Karpas-422 (cell line): Measurements from ENCODE around the gene RRN3. TPM values are rescaled to one million over a fixed set of nuclear protein-coding genes. Genes with fewer than 3 reads are reported as not detected.
"Not testable (repeated sequence)": the region's sequence is repeated elsewhere in the genome, so short reads cannot be mapped to it uniquely, and the experiment has no call there.

Experiments used
- DNase-seq: peaks from one replicate; pipeline ENCODE4 v3.0.0-alpha.2; 2015
- H2AFZ ChIP-seq: fragments of 200-600 bp; sonication (generic); 2 replicates; pipeline ENCODE4 v1.6.1; 2014; ENCODE audit warnings: antibody characterized with exemption, low read length, mixed read lengths
- H3K27ac ChIP-seq: fragments of 200-600 bp; sonication (generic); 2 replicates; pipeline ENCODE4 v1.5.1; 2014; ENCODE audit warnings: mild to moderate bottlenecking, low read length, moderate library complexity
- H3K27me3 ChIP-seq: fragments of 200-600 bp; sonication (generic); 2 replicates; pipeline ENCODE4 v1.6.1; 2014; ENCODE audit warnings: low read length, mixed read lengths
- H3K36me3 ChIP-seq: fragments of 200-600 bp; sonication (generic); 2 replicates; pipeline ENCODE4 v1.6.1; 2014; ENCODE audit warnings: low read length, mixed read lengths; ENCODE audit not compliant: insufficient read depth
- H3K4me1 ChIP-seq: fragments of 200-600 bp; sonication (generic); 2 replicates; pipeline ENCODE4 v1.6.1; 2014; ENCODE audit warnings: mild to moderate bottlenecking, low read length, mixed read lengths
- H3K4me2 ChIP-seq: fragments of 200-600 bp; sonication (generic); 2 replicates; pipeline ENCODE4 v1.6.1; 2014; ENCODE audit warnings: low read length, low read depth, mild to moderate bottlenecking; ENCODE audit not compliant: poor library complexity, severe bottlenecking
- H3K4me3 ChIP-seq: fragments of 200-600 bp; sonication (generic); 2 replicates; pipeline ENCODE4 v1.5.1; 2014; ENCODE audit warnings: mild to moderate bottlenecking, antibody characterized with exemption, low read length, mixed read lengths
- H3K79me2 ChIP-seq: fragments of 200-600 bp; sonication (generic); 2 replicates; pipeline ENCODE4 v1.6.1; 2014; ENCODE audit warnings: mild to moderate bottlenecking, low read length, mixed read lengths
- H3K9ac ChIP-seq: fragments of 200-600 bp; sonication (generic); 2 replicates; pipeline ENCODE4 v1.6.0; 2014; ENCODE audit warnings: low read length
- H3K9me2 ChIP-seq: fragments of 200-600 bp; sonication (generic), shearing (Covaris generic); replicated peaks from 2 replicates; pipeline ENCODE4 v1.6.0; 2014; ENCODE audit warnings: mild to moderate bottlenecking, low read length, moderate library complexity; ENCODE audit not compliant: insufficient read depth
- H3K9me3 ChIP-seq: fragments of 300-700, 200-600 bp; sonication (generic); 2 replicates; pipeline ENCODE4 v1.6.1; 2014; ENCODE audit warnings: low read length, mixed read lengths
- H4K20me1 ChIP-seq: fragments of 200-600 bp; sonication (generic); 2 replicates; pipeline ENCODE4 v1.6.1; 2014; ENCODE audit warnings: mild to moderate bottlenecking, antibody characterized with exemption, low read length, low read depth; ENCODE audit not compliant: insufficient read depth
- total RNA-seq: library from RNA; depleted of rRNA; stranded (reverse); fragments of >200 nt; shearing (Covaris generic); gene quantifications from 2 replicates; pipeline ENCODE4 v1.2.3, GENCODE V29; 2014; ENCODE audit warnings: low replicate concordance; rRNA removed

The RRN3 gene, protein sequence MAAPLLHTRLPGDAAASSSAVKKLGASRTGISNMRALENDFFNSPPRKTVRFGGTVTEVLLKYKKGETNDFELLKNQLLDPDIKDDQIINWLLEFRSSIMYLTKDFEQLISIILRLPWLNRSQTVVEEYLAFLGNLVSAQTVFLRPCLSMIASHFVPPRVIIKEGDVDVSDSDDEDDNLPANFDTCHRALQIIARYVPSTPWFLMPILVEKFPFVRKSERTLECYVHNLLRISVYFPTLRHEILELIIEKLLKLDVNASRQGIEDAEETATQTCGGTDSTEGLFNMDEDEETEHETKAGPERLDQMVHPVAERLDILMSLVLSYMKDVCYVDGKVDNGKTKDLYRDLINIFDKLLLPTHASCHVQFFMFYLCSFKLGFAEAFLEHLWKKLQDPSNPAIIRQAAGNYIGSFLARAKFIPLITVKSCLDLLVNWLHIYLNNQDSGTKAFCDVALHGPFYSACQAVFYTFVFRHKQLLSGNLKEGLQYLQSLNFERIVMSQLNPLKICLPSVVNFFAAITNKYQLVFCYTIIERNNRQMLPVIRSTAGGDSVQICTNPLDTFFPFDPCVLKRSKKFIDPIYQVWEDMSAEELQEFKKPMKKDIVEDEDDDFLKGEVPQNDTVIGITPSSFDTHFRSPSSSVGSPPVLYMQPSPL
- 21.7 and 36.0 TPM in 2 replicates for total RNA-seq

GRCh38 chr16:15093955-15094827 lies at the start of gene RRN3:
TSS of gene RRN3 (minus strand) at chr16:15094272. CDS start at chr16:15094233, 39 bp downstream.
- H2AFZ ChIP-seq = peak within 1 kb of the TSS; percentile 88; the same call in 1 of the 2 replicates
- not testable (repeated sequence) for H3K27ac ChIP-seq, H4K20me1 ChIP-seq, H3K9me3 ChIP-seq, H3K9me2 ChIP-seq, H3K36me3 ChIP-seq, H3K27me3 ChIP-seq
- DNase-seq = peak; percentile 96
- peak within 1 kb of the TSS; percentile 95 for H3K4me2 ChIP-seq
- peaks cover 12% of the 10 kb centered on the region for H3K4me1 ChIP-seq
- H3K9ac ChIP-seq = peak within 1 kb of the TSS; percentile 89
- H3K79me2 ChIP-seq = peaks cover 25% of the 10 kb centered on the region
- H3K4me3 ChIP-seq = peak within 1 kb of the TSS; percentile 81

DNA sequence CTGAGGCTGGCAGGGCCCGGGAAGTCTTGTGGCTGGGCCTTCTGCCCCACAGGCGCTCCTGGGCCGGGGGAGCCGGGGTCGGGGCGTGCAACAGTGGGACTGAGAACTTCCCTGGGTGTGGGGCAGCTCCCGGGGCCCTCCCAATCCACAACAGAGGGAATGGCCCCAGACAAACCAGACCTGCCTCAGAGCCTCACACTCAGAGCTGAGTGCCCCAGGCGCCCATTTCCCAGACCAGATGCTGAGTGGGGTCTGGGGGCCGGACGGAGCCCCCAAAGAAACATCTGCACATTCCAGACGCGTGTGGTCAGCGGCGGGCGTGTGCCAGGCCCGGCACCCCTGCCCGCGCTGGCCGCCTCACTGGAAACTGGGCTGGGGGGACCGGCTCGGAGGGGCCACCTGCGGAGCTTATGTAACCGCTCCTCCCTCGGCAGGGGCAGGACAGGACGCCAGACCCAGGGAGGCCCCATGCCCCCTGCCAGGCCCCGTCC lies 49.6 kb upstream of the RRN3 start:
- H3K9me3 ChIP-seq, H3K27me3 ChIP-seq, H3K4me2 ChIP-seq, DNase-seq, H4K20me1 ChIP-seq, H3K79me2 ChIP-seq, H3K36me3 ChIP-seq, H3K27ac ChIP-seq, H3K9ac ChIP-seq, H3K9me2 ChIP-seq, H3K4me1 ChIP-seq, H3K4me3 ChIP-seq, H2AFZ ChIP-seq: not testable (repeated sequence)

GRCh38 chr16:15142891-15143600 lies 49.0 kb upstream of the RRN3 start:
- H2AFZ ChIP-seq, H3K79me2 ChIP-seq, H3K4me1 ChIP-seq, H3K4me3 ChIP-seq, H3K9ac ChIP-seq, H3K27me3 ChIP-seq, H3K36me3 ChIP-seq, H3K27ac ChIP-seq, H3K9me2 ChIP-seq, H3K4me2 ChIP-seq, H3K9me3 ChIP-seq, H4K20me1 ChIP-seq, DNase-seq: not testable (repeated sequence)

- not testable (repeated sequence) for H3K9me3 ChIP-seq, H3K27me3 ChIP-seq, H3K36me3 ChIP-seq, H3K27ac ChIP-seq, H2AFZ ChIP-seq, DNase-seq, H3K4me1 ChIP-seq, H3K9me2 ChIP-seq, H4K20me1 ChIP-seq, H3K4me3 ChIP-seq, H3K4me2 ChIP-seq, H3K9ac ChIP-seq, H3K79me2 ChIP-seq
Measured at GRCh38 chr16:15142107-15142890, 48.2 kb upstream of the RRN3 start.

DNA sequence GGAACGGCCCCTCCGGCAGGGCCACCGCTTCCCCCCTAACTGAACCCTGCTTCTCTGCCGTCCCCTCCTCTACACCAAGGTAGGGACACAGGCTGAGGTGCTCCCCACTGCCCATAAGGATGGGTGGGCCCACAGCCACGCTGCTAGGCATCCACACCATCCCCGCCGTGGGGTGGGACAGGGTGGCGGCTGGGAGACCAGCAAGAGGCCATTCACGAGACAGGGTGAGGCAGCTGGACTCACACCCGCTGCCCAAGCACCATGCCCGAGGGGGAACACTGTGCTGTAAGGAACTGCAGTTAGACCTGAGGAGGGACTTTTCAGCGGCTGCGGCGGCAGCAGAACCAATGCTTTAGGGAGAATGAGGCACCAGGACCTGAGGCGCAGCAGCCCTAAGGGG lies 47.5 kb upstream of the RRN3 start:
- peaks cover 3% of the 10 kb centered on the region; the same call in 1 of the 2 replicates for H3K79me2 ChIP-seq
- no peaks in the 10 kb centered on the region for H3K27me3 ChIP-seq
- H3K36me3 ChIP-seq = no peaks in the 10 kb centered on the region
- H3K9me3 ChIP-seq = no peaks in the 10 kb centered on the region
- H2AFZ ChIP-seq = no peak overlapping the region
- H3K27ac ChIP-seq = no peak overlapping the region
- no peaks in the 10 kb centered on the region for H3K4me1 ChIP-seq
- H3K4me2 ChIP-seq = no peak overlapping the region
- no peaks in the 10 kb centered on the region for H3K9me2 ChIP-seq
- no peaks in the 10 kb centered on the region for H4K20me1 ChIP-seq
- DNase-seq = no peak
- no peak overlapping the region for H3K4me3 ChIP-seq
- H3K9ac ChIP-seq = no peak overlapping the region

DNA sequence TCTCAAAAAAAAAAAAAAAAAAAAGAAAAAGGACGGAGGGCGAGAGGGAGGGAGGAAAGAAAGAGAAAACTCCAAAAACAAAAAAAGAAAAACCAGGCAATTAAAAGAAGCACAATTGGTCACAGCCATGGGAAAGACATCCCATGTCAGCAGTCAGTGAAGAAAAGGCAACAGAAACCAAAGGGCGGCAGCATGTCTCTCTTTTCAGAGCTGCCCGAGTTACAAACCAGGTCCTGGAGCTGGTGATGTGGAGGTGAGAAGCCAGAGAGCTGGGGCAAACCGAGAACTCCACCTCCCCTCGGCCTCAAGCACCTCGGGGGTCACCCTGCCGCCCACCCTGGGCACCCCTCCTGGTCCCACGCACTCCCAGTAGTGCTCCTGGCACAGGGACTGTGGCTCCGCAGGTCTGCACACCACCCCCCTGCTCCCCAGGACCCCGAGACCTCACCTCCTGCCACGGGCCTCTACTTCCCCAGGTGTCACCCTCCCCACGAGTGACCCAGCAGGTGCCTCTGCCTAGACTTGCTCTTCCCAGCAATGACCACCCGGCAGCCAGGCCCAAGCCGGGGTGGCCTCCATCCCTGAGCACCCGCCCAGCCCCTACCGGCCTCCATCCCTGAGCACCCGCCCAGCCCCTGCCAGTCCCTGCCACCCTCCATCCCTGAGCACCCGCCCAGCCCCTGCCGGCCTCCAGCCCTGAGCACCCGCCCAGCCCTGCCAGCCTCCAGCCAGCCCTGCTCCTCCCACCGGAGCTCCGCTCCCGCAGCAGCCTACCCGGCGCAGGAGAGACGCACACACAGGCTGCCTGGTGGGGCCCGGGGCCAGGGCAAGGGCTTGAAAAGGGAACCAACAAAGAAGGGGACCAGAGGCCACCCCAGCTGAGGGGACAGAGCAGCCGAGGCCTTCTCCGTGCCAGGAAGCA lies 46.6 kb upstream of the RRN3 start:
- not testable (repeated sequence) for H3K9me3 ChIP-seq, H3K9me2 ChIP-seq, H4K20me1 ChIP-seq, H3K27ac ChIP-seq, DNase-seq, H2AFZ ChIP-seq, H3K79me2 ChIP-seq, H3K4me3 ChIP-seq, H3K27me3 ChIP-seq, H3K9ac ChIP-seq, H3K36me3 ChIP-seq, H3K4me1 ChIP-seq, H3K4me2 ChIP-seq

- not testable (repeated sequence) for H3K27ac ChIP-seq, H3K27me3 ChIP-seq, DNase-seq, H3K4me2 ChIP-seq, H3K4me3 ChIP-seq, H2AFZ ChIP-seq, H3K36me3 ChIP-seq, H3K9me3 ChIP-seq, H3K4me1 ChIP-seq, H3K9ac ChIP-seq, H3K9me2 ChIP-seq, H4K20me1 ChIP-seq, H3K79me2 ChIP-seq
Measured at GRCh38 chr16:15137514-15137913, 43.4 kb upstream of the RRN3 start.
